ENCODE data around the gene FAM229A.
A peak's percentile ranks its signal among the peaks of the same experiment; 100 is the strongest.
"Not testable (repeated sequence)": the region's sequence is repeated elsewhere in the genome, so short reads cannot be mapped to it uniquely, and the experiment has no call there.

Gene FAM229A

GRCh38 chr1:32399843-32400242 is 37.6 kb upstream of the FAM229A start:
- no peak for DNase-seq (ENCODE audit: low read depth, low spot score)
- no peak overlapping the region for H3K4me3 ChIP-seq (ENCODE audit: low read depth, low read length)
- TF ChIP-seq, protein P1, sequence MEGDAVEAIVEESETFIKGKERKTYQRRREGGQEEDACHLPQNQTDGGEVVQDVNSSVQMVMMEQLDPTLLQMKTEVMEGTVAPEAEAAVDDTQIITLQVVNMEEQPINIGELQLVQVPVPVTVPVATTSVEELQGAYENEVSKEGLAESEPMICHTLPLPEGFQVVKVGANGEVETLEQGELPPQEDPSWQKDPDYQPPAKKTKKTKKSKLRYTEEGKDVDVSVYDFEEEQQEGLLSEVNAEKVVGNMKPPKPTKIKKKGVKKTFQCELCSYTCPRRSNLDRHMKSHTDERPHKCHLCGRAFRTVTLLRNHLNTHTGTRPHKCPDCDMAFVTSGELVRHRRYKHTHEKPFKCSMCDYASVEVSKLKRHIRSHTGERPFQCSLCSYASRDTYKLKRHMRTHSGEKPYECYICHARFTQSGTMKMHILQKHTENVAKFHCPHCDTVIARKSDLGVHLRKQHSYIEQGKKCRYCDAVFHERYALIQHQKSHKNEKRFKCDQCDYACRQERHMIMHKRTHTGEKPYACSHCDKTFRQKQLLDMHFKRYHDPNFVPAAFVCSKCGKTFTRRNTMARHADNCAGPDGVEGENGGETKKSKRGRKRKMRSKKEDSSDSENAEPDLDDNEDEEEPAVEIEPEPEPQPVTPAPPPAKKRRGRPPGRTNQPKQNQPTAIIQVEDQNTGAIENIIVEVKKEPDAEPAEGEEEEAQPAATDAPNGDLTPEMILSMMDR (IDR thresholded peaks at IDR 0.05; ENCODE audit: low read depth, low read length): no peak
- in situ Hi-C loops (cut with HindIII; ENCODE audit: low sequenced_read_pairs): no loop called here

DNA sequence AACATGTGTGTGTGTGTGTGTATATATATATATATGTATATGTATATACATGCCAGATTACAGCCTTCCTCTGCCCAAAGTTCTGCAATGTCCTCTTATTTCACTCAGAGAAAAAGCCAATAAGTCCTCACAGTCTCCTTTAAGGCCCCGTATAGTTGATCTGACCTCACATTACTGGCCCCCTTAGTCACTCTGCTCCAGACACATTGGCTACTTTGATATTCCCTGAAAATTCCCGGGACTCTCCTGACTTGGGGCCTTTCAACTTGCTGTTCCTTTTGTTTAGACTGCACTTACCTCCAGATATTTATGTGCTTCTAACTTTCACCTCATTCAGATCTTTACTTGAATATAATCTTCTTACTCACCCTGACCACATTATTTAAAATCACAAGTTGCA is 36.1 kb upstream of the FAM229A start:
- TF ChIP-seq, protein P1 (IDR thresholded peaks at IDR 0.05; ENCODE audit: low read depth, low read length): no peak
- no peak overlapping the region for H3K4me3 ChIP-seq (ENCODE audit: low read depth, low read length)
- peak; percentile 6 for DNase-seq (ENCODE audit: low read depth, low spot score)
- in situ Hi-C loops (cut with HindIII; ENCODE audit: low sequenced_read_pairs): no loop called here

DNA sequence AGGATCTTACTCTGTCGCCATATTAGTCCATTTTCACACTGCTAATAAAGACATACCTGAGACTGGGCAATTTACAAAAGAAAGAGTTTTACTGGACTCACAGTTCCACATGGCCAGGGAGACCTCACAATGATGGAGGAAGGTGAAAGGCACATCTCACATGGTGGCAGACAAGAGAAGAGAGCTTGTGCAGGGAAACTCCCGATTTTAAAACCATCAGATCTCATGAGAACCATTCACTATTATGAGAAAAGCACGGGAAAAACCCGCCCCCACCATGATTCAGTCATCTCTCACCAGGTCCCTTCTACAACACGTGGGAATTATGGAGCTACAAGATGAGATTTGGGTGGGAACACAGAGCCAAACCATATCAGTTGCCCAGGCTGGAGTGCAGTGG is 34.2 kb upstream of the FAM229A start:
- H3K4me3 ChIP-seq (ENCODE audit: low read depth, low read length); in situ Hi-C loops (cut with HindIII; ENCODE audit: low sequenced_read_pairs); DNase-seq (ENCODE audit: low read depth, low spot score): not testable (repeated sequence)

DNA sequence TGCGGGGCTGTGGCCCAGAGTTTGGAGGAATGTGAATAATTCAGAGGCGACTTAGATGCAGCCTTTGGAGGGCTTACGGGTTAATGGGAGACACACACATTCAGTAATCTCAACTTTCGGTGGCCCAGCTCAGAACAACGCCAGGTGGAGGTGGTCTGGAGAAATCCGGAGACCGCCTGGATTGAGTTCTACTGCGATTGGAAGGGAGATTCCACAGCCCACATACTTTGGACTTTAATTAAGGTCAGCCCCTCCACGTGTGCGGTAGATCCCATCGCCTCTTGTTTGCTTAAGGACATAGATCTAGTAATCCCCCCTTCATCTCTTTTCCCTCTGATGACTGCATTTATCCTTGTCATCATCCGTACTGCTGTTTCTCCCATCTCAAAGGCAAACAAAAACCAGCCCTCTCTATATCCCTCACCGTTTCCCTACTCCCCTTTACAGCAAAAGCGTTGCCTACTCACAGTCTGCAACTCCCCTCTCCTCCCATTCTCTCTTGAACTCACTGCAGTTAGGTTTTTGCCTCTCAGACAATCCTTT is 32.7 kb upstream of the FAM229A start:
- in situ Hi-C loops (cut with HindIII; ENCODE audit: low sequenced_read_pairs): no loop called here
- DNase-seq (ENCODE audit: low read depth, low spot score): no peak
- peak overlapping the region; percentile 95 for H3K4me3 ChIP-seq (ENCODE audit: low read depth, low read length)
- TF ChIP-seq, protein P1 (IDR thresholded peaks at IDR 0.05; ENCODE audit: low read depth, low read length): no peak

GRCh38 chr1:32394141-32394889 is 32.0 kb upstream of the FAM229A start, which contains the start of gene BSDC1:
Gene BSDC1 (minus strand): TSS chr1:32394441. CDS start chr1:32394414, 27 bp downstream.
- in situ Hi-C loops (cut with HindIII; ENCODE audit: low sequenced_read_pairs): no loop called here
- TF ChIP-seq, protein P1 (IDR thresholded peaks at IDR 0.05; ENCODE audit: low read depth, low read length): no peak
- peak; percentile 98 for DNase-seq (ENCODE audit: low read depth, low spot score)
- H3K4me3 ChIP-seq (ENCODE audit: low read depth, low read length): peak within 1 kb of the TSS; percentile 95

GRCh38 chr1:32393832-32394140 is 31.5 kb upstream of the FAM229A start:
- in situ Hi-C loops (cut with HindIII; ENCODE audit: low sequenced_read_pairs): no loop called here
- no peak for DNase-seq (ENCODE audit: low read depth, low spot score)
- TF ChIP-seq, protein P1 (IDR thresholded peaks at IDR 0.05; ENCODE audit: low read depth, low read length): no peak
- H3K4me3 ChIP-seq (ENCODE audit: low read depth, low read length): peak overlapping the region; percentile 95

DNA sequence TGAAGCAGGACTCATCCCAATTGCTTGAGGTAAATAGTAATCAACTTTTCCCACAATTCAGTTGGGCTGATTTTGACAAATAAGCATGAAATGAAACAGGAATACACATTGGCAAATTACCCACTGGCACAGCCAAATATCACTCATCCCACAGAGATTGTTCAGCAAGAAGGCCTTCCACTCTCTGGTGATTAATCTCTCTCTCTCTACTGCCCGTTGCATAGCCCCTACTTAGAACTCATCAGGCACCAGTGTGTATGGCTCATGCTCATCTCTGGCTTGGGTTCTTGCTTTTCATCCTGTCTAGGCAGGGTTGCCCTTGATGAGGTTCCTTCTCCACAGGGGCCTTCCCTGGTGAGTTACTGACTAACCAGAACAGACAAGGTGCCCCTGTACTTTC is 30.9 kb upstream of the FAM229A start:
- in situ Hi-C loops (cut with HindIII; ENCODE audit: low sequenced_read_pairs): no loop called here
- TF ChIP-seq, protein P1 (IDR thresholded peaks at IDR 0.05; ENCODE audit: low read depth, low read length): no peak

More for the DNA sequence above, 30.9 kb upstream of the FAM229A start:
- no peak for DNase-seq (ENCODE audit: low read depth, low spot score)
- H3K4me3 ChIP-seq (ENCODE audit: low read depth, low read length): peak overlapping the region; percentile 95
